Tibial nerve (tissue), 4 donors: ENCODE measurements around the gene TMCC1. TPM values are rescaled to one million over a fixed set of nuclear protein-coding genes. Genes with fewer than 3 reads are reported as not detected.

Source experiments
- DNase-seq, 2 donors: peaks; one replicate each; pipeline ENCODE4 v3.0.0-alpha.2; 2019; ENCODE audit warnings: low spot score in 2 of 2
- H3K27ac ChIP-seq, 4 donors: fragments of 200-600 bp; sonication (generic) in 3 of 4; one replicate each; pipeline ENCODE4 v1.5.1; 2017 to 2019; ENCODE audit warnings: mild to moderate bottlenecking in 1 of 4
- H3K27me3 ChIP-seq, 2 donors: fragments of 200-600 bp; sonication (generic) in 1 of 2; one replicate each; pipeline versions ENCODE4 v1.5.1 to v1.6.0; 2017 to 2019
- H3K36me3 ChIP-seq, 3 donors: fragments of 200-600 bp; sonication (generic); one replicate each; pipeline ENCODE4 v1.5.1; 2018 to 2019
- H3K4me1 ChIP-seq, 4 donors: fragments of 200-600 bp; sonication (generic) in 3 of 4; one replicate each; pipeline ENCODE4 v1.5.1; 2017 to 2019
- H3K4me3 ChIP-seq, 4 donors: fragments of 200-600 bp; sonication (generic) in 3 of 4; one replicate each; pipeline ENCODE4 v1.5.1; 2017 to 2019; ENCODE audit warnings: mild to moderate bottlenecking in 1 of 4, moderate library complexity in 1 of 4
- H3K9me3 ChIP-seq, 4 donors: fragments of 200-600 bp; sonication (generic) in 3 of 4; one replicate each; pipeline ENCODE4 v1.5.1; 2017 to 2019
- EP300 ChIP-seq, 2 donors: sonication (generic); formaldehyde crosslinking; IDR thresholded peaks; one replicate each; pipeline ENCODE4 v1.6.1; 2017; ENCODE audit warnings: antibody characterized with exemption in 2 of 2, mild to moderate bottlenecking in 1 of 2
- POLR2A ChIP-seq, 2 donors: fragments of 450-650 bp; IDR thresholded peaks; one replicate each; pipeline ENCODE4 v1.6.1; 2017; ENCODE audit warnings: antibody characterized with exemption in 2 of 2, mild to moderate bottlenecking in 2 of 2, moderate library complexity in 2 of 2
- WGBS, 2 donors: methylation state at CpG; one replicate each; pipeline ENCODE4 v1.1.5; 2018; 5-methylcytosine and 5-hydroxymethylcytosine counted together
- total RNA-seq, 4 donors: library from RNA; depleted of rRNA; stranded (reverse); fragments of >200 nt; gene quantifications; one replicate each; pipeline ENCODE4 v1.1.0, GENCODE V29; 2016
- TF ChIP-seq, protein P1 (sequence below), 5 experiments: fragments of 200-600 bp in 3 of 5; fragments of 450-650 bp in 2 of 5; sonication (generic) in 3 of 5; IDR thresholded peaks; one replicate each; pipeline ENCODE4 v1.5.1; 2016 to 2019; ENCODE audit warnings: antibody characterized with exemption in 5 of 5, mild to moderate bottlenecking in 3 of 5, moderate library complexity in 2 of 5

The TMCC1 gene
- total RNA-seq, 4 donors from 2014 or later = 19.9 to 27.9 (median 23.1) TPM

GRCh38 chr3:129778871-129779270 is 114.6 kb downstream of the TMCC1 start:
- Histone ChIP-seq H3K4me3 (no peak overlapping the region), H3K9me3 (no peaks in the 10 kb centered on the region), H3K36me3 (no peaks in the 10 kb centered on the region), H3K4me1 (peaks cover 0 to 26% (median 0%) of the 10 kb centered on the region in 4 donors), H3K27me3 (no peaks in the 10 kb centered on the region), H3K27ac (peak overlapping the region in 2 of 4 donors; percentile 8 to 58)
- DNase-seq = no peak
- no peak for TF ChIP-seq POLR2A (IDR thresholded peaks at IDR 0.05)
- TF ChIP-seq, protein P1, sequence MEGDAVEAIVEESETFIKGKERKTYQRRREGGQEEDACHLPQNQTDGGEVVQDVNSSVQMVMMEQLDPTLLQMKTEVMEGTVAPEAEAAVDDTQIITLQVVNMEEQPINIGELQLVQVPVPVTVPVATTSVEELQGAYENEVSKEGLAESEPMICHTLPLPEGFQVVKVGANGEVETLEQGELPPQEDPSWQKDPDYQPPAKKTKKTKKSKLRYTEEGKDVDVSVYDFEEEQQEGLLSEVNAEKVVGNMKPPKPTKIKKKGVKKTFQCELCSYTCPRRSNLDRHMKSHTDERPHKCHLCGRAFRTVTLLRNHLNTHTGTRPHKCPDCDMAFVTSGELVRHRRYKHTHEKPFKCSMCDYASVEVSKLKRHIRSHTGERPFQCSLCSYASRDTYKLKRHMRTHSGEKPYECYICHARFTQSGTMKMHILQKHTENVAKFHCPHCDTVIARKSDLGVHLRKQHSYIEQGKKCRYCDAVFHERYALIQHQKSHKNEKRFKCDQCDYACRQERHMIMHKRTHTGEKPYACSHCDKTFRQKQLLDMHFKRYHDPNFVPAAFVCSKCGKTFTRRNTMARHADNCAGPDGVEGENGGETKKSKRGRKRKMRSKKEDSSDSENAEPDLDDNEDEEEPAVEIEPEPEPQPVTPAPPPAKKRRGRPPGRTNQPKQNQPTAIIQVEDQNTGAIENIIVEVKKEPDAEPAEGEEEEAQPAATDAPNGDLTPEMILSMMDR (IDR thresholded peaks at IDR 0.05) = no peak
- no peak for TF ChIP-seq EP300 (IDR thresholded peaks at IDR 0.05)
- 37 to 45% methylated on average over 2 of the region's 2 CpGs for WGBS, 2 donors

DNA sequence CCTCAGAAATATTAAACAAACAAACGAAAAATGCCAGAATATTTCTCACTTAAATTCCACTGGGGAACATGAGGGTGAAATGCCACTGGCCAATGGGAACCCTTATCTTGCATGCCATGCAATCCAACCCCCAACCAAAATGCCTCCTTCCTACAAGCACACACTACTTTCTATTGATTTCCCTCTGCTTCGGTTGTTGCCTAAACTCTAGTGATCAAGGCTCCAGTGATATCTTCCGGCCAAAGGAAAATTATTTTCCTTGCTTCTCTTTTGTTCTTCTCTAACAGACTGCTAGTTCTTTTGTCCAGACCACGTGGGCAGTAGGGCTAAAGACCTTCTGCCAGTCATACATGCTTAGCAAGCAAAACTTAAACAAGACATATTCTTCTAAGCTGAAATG is 115.7 kb downstream of the TMCC1 start:
- DNase-seq = no peak

DNA sequence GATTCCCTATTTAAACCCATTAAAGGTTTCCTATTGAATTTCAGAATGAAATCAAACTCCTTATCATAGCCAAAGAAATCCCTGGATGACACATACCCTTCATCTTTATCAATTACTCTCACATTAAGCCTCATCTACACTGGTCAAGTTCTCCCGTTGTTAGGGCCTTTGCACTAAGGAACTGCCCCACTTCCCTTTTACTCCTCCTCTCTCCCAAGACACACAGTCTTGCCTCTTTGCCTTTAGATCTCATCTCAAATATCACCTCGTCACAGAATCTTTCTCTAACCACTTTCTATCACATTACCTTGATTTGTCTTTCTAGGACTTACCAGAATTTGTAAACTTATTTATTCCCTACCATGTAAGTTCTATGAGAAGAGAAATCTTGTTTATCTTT is 117.6 kb downstream of the TMCC1 start:
- no peak for DNase-seq
- Histone ChIP-seq H3K36me3 (no peaks in the 10 kb centered on the region), H3K4me1 (peaks cover 0 to 36% (median 8%) of the 10 kb centered on the region in 4 donors), H3K27ac (no peak overlapping the region), H3K4me3 (no peak overlapping the region), H3K27me3 (no peaks in the 10 kb centered on the region), H3K9me3 (no peaks in the 10 kb centered on the region)
- WGBS, 2 donors = 90 to 91% methylated on average over 2 of the region's 2 CpGs
- TF ChIP-seq POLR2A (IDR thresholded peaks at IDR 0.05) = no peak
- TF ChIP-seq EP300 (IDR thresholded peaks at IDR 0.05) = no peak
- TF ChIP-seq, protein P1 (IDR thresholded peaks at IDR 0.05) = no peak

More for the DNA sequence above, 115.7 kb downstream of the TMCC1 start:
- Histone ChIP-seq H3K27ac (peak overlapping the region in 2 of 4 donors; percentile 42 to 58), H3K4me3 (no peak overlapping the region), H3K9me3 (no peaks in the 10 kb centered on the region), H3K36me3 (no peaks in the 10 kb centered on the region), H3K27me3 (no peaks in the 10 kb centered on the region), H3K4me1 (peaks cover 0 to 36% (median 8%) of the 10 kb centered on the region in 4 donors)
- TF ChIP-seq, protein P1 (IDR thresholded peaks at IDR 0.05) = no peak
- TF ChIP-seq EP300 (IDR thresholded peaks at IDR 0.05) (no peak), POLR2A (IDR thresholded peaks at IDR 0.05) (no peak)
- WGBS, 2 donors = 32 to 33% methylated on average over 4 of the region's 4 CpGs

- Histone ChIP-seq H3K27ac (no peak overlapping the region), H3K36me3 (no peaks in the 10 kb centered on the region), H3K4me3 (no peak overlapping the region), H3K4me1 (peaks cover 0 to 28% (median 8%) of the 10 kb centered on the region in 4 donors), H3K27me3 (no peaks in the 10 kb centered on the region), H3K9me3 (no peaks in the 10 kb centered on the region)
- DNase-seq = no peak
- TF ChIP-seq POLR2A (IDR thresholded peaks at IDR 0.05) = no peak
- TF ChIP-seq, protein P1 (IDR thresholded peaks at IDR 0.05) = no peak
- TF ChIP-seq EP300 (IDR thresholded peaks at IDR 0.05) = no peak
Measured at GRCh38 chr3:129773691-129774663, 119.5 kb downstream of the TMCC1 start.

DNA sequence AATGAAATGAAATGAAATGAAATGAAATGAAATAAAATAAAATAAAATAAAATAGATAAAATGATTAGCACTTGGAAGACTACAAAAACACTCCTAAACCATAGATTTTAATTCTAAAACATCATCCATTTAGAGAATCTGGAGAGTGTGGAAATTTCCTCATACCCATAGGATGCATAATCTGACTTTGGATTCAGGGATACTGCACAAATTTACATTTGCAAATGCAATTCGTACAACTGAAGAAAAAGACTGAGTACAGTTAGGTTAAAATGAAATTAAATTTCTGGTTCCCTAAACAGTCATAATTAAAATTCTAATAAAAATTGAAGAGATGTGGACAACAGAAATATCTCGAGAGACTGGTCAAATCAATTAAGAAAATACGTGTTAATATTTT is 122.9 kb downstream of the TMCC1 start:
- Histone ChIP-seq H3K36me3 (no peaks in the 10 kb centered on the region), H3K4me1 (peaks cover 0 to 18% (median 8%) of the 10 kb centered on the region in 4 donors), H3K9me3 (no peaks in the 10 kb centered on the region), H3K4me3 (no peak overlapping the region), H3K27me3 (no peaks in the 10 kb centered on the region), H3K27ac (no peak overlapping the region)
- no peak for TF ChIP-seq POLR2A (IDR thresholded peaks at IDR 0.05)
- no peak for TF ChIP-seq EP300 (IDR thresholded peaks at IDR 0.05)
- TF ChIP-seq, protein P1 (IDR thresholded peaks at IDR 0.05) = no peak
- WGBS, 2 donors = 93 to 96% methylated on average over 3 of the region's 3 CpGs
- no peak for DNase-seq
